HepG2 (cell line): ENCODE results near the gene ACKR3. TPM values are rescaled to one million over a fixed set of nuclear protein-coding genes. Genes with fewer than 3 reads are reported as not detected.

ENCODE experiments used
- ATAC-seq: fragments of 200-7000 bp; cut with Tn5 transposase; 3 replicates; pipeline ENCODE4 v1.9.1; 2020; ENCODE audit warnings: mild to moderate bottlenecking, moderate library complexity
- BruUV-seq: library from RNA; stranded (reverse); fragments of 400-500 nt; replicated peaks from 2 replicates; lab custom pipeline; 2021; lab: Mats Ljungman, UMichigan
- CTCF ChIA-PET: fragments of 300-600 bp; formaldehyde crosslinking; extraction: SDS; loops from one replicate; lab custom pipeline; 2021; ENCODE audit warnings: low total read pairs, inconsistent platforms, low intra/inter-chr PET ratio; lab: Yijun Ruan, JAX
- POLR2A ChIA-PET: fragments of 350-600 bp; sonication (Branson Sonifier 250); formaldehyde crosslinking; loops from one replicate; lab custom pipeline; 2020; ENCODE audit warnings: antibody characterized with exemption, inconsistent platforms; lab: Yijun Ruan, JAX
- DNase-seq: peaks from one replicate; pipeline ENCODE4 v3.0.0-alpha.2; 2015; ENCODE audit warnings: low spot score
- FAIRE-seq: peaks from 3 replicates; lab custom pipeline; 2011; peaks lifted over from hg19 to GRCh38; lab: Jason Lieb, UNC
- H2AFZ ChIP-seq: one replicate; pipeline ENCODE4 v1.6.1; 2011; ENCODE audit warnings: low read length, inconsistent platforms
- H3K27ac ChIP-seq: fragments of 300-600 bp; 3 replicates; pipeline ENCODE4 v1.8.0; 2011; ENCODE audit warnings: mixed run types, mild to moderate bottlenecking, mixed read lengths, low read length, inconsistent platforms; ENCODE audit not compliant: insufficient read depth; ENCODE audit errors: extremely low read length
- H3K27me3 ChIP-seq, 2 experiments: fragments of 200-600 bp in 1 of 2; 2 replicates in 1 of 2; 3 replicates in 1 of 2; pipeline versions ENCODE4 v1.6.0 to v1.8.0; 2011; ENCODE audit warnings: low read length in 2 of 2, mild to moderate bottlenecking in 2 of 2, moderate library complexity in 2 of 2, inconsistent platforms in 1 of 2; ENCODE audit not compliant: insufficient read depth in 2 of 2, control insufficient read depth in 1 of 2
- H3K36me3 ChIP-seq, 2 experiments: fragments of 200-600 bp in 1 of 2; replicated peaks in 1 of 2; 2 replicates in 1 of 2; 3 replicates in 1 of 2; pipeline versions ENCODE4 v1.5.1 to v1.8.0; 2011; ENCODE audit warnings: low read length in 2 of 2, inconsistent platforms in 1 of 2; ENCODE audit not compliant: insufficient read depth in 2 of 2, control insufficient read depth in 1 of 2
- H3K4me1 ChIP-seq: 2 replicates; pipeline ENCODE4 v1.5.1; 2012; ENCODE audit warnings: low read length, inconsistent platforms; ENCODE audit not compliant: insufficient read depth
- H3K4me2 ChIP-seq: 2 replicates; pipeline ENCODE4 v1.6.0; 2011; ENCODE audit warnings: low read depth, low read length, inconsistent platforms
- H3K4me3 ChIP-seq, 3 experiments: fragments of 200-600 bp in 1 of 3; sonication (generic), shearing (Covaris generic) in 1 of 3; replicated peaks in 1 of 3; 2 replicates each; pipeline ENCODE4 v1.5.1; 2011 to 2016; ENCODE audit warnings: low read length in 3 of 3, inconsistent platforms in 2 of 3, low read depth in 2 of 3, mild to moderate bottlenecking in 2 of 3, control low read depth in 1 of 3, mixed read lengths in 1 of 3; ENCODE audit not compliant: insufficient read depth in 1 of 3
- H3K79me2 ChIP-seq: one replicate; pipeline ENCODE4 v1.6.1; 2011; ENCODE audit warnings: low read length, inconsistent platforms; ENCODE audit not compliant: insufficient read depth
- H3K9ac ChIP-seq: 2 replicates; pipeline ENCODE4 v1.6.0; 2011; ENCODE audit warnings: mild to moderate bottlenecking, low read depth, low read length, inconsistent platforms; ENCODE audit not compliant: insufficient read depth
- H3K9me3 ChIP-seq: 2 replicates; pipeline ENCODE4 v1.5.1; 2012; ENCODE audit warnings: mild to moderate bottlenecking, low read length
- H4K20me1 ChIP-seq: 2 replicates; pipeline ENCODE4 v1.6.0; 2011; ENCODE audit warnings: inconsistent platforms, mild to moderate bottlenecking, low read length, moderate library complexity; ENCODE audit not compliant: insufficient read depth
- MAFF ChIP-seq: IDR thresholded peaks from 2 replicates; pipeline ENCODE4 v1.6.1; 2011; ENCODE audit warnings: low read depth, low read length, improper control_type of control experiment
- SMARCE1 ChIP-seq: fragments of 450-650 bp; IDR thresholded peaks from 2 replicates; pipeline ENCODE4 v1.6.1; 2017; ENCODE audit warnings: borderline replicate concordance
- SRY ChIP-seq: sonication (generic); formaldehyde crosslinking; IDR thresholded peaks from 2 replicates; pipeline ENCODE4 v1.8.0; 2022; ENCODE audit warnings: mild to moderate bottlenecking, missing genetic modification reagents
- ZFP36L2 ChIP-seq: sonication (generic); formaldehyde crosslinking; IDR thresholded peaks from 2 replicates; pipeline ENCODE4 v1.4.0; 2020; ENCODE audit warnings: missing genetic modification reagents
- ZNF282 ChIP-seq: fragments of 450-650 bp; IDR thresholded peaks from 2 replicates; pipeline ENCODE4 v1.6.1; 2018; ENCODE audit not compliant: partially characterized antibody
- ZNF713 ChIP-seq: sonication (generic); formaldehyde crosslinking; IDR thresholded peaks from 2 replicates; pipeline ENCODE4 v1.4.0; 2020; ENCODE audit warnings: mild to moderate bottlenecking, missing genetic modification reagents
- WGBS: methylation state at CpG from one replicate; pipeline ENCODE4 v1.1.6; 2017; ENCODE audit warnings: low lambda C conversion rate; 5-methylcytosine and 5-hydroxymethylcytosine counted together
- in situ Hi-C: cut with HindIII; loops from 2 replicates; pipeline ENCODE4 v1.10.0; 2017; ENCODE audit warnings: low pct_unique_long_range_greater_than_20kb; ENCODE audit not compliant: extremely low pct_ligation_motif_present
- intact Hi-C: fragments of 100-400 bp; cut with micrococcal nuclease; formaldehyde crosslinking; loops from one replicate; pipeline ENCODE4 v1.10.0; 2022; ENCODE audit not compliant: unreplicated experiment
- polyA plus RNA-seq, 8 experiments: library from polyadenylated mRNA; depleted of rRNA in 3 of 8; stranded (reverse) in 7 of 8; unstranded in 1 of 8; fragments of >200 nt; fragmentation: Illumina TruSeq in 4 of 8; extraction: Trizol in 4 of 8; gene quantifications; 2 replicates each; pipeline versions ENCODE4 v1.2.1 to v1.2.3, GENCODE V29; 2011 to 2016; ENCODE audit warnings: low read depth in 4 of 8, missing spikeins in 1 of 8, mixed read lengths in 1 of 8; ENCODE audit not compliant: insufficient read depth in 1 of 8
- total RNA-seq, 5 experiments: library from RNA; depleted of rRNA; stranded (reverse); fragments of >200 nt; fragmentation: Illumina TruSeq; extraction: Trizol; gene quantifications; 2 replicates each; pipeline ENCODE4 v1.2.3, GENCODE V29; 2016; ENCODE audit warnings: low read depth in 1 of 5
- TF ChIP-seq, protein P1 (sequence below): sonication (generic); formaldehyde crosslinking; IDR thresholded peaks from 2 replicates; pipeline ENCODE4 v1.5.0; 2020; ENCODE audit warnings: mild to moderate bottlenecking, missing genetic modification reagents, moderate library complexity
- TF ChIP-seq, protein P2 (sequence below): sonication (generic); formaldehyde crosslinking; IDR thresholded peaks from 2 replicates; pipeline ENCODE4 v1.4.0; 2020; ENCODE audit warnings: mild to moderate bottlenecking, missing genetic modification reagents, borderline replicate concordance
- TF ChIP-seq, protein P3 (sequence below): sonication (generic); formaldehyde crosslinking; IDR thresholded peaks from 2 replicates; pipeline ENCODE4 v1.5.0; 2020; ENCODE audit warnings: mild to moderate bottlenecking, missing genetic modification reagents
- TF ChIP-seq, protein P4 (sequence below): sonication (generic); formaldehyde crosslinking; IDR thresholded peaks from 2 replicates; pipeline ENCODE4 v1.8.1; 2023; ENCODE audit warnings: missing genetic modification reagents, inconsistent platforms, borderline replicate concordance

ACKR3 gene
- total and polyA plus RNA-seq, 2 of the 13 experiments (the other 11 are each of a cell fraction or from before 2014, with no cell fraction given), result not detected

DNA sequence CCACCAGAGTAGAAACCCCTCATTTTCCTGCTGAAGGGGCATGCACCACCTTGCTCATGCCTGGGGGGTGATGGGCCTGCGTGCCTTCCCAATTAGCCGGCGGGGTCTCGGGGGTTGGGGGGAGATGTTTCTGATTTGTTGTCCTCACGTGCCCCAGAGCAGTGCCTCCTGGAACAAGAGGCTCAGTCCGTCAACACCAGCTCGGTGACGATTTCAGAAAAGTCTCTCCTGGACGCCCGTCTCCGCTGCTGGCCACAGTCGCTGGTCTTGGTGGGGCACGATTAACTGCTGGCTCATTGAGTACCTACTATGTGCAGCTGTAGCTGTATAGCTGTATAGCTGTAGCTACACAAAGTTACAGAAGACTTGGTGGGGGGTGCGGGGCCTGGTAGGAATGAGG is 4.4 kb downstream of the ACKR3 start:
- no TSS peak for BruUV-seq
- H3K27ac ChIP-seq, result no peak overlapping the region
- POLR2A ChIA-PET, result no interaction called here
- peaks cover 12% of the 10 kb centered on the region for H3K4me1 ChIP-seq
- H2AFZ ChIP-seq, result no peak overlapping the region
- intact Hi-C loops, result no loop called here
- no peaks in the 10 kb centered on the region for H3K9me3 ChIP-seq
- ATAC-seq (no peak), FAIRE-seq (no peak), DNase-seq (no peak)
- no peaks in the 10 kb centered on the region for H4K20me1 ChIP-seq
- H3K36me3 ChIP-seq, result no peaks in the 10 kb centered on the region
- 55% methylated on average over 13 of the region's 14 CpGs for WGBS
- H3K27me3 ChIP-seq, result peaks cover 0 to 66% of the 10 kb centered on the region in 2 experiments
- in situ Hi-C loops, result no loop called here
- no peaks in the 10 kb centered on the region for H3K79me2 ChIP-seq
- H3K9ac ChIP-seq, result no peak overlapping the region
- no peak overlapping the region for H3K4me3 ChIP-seq
- TF ChIP-seq, protein P1, sequence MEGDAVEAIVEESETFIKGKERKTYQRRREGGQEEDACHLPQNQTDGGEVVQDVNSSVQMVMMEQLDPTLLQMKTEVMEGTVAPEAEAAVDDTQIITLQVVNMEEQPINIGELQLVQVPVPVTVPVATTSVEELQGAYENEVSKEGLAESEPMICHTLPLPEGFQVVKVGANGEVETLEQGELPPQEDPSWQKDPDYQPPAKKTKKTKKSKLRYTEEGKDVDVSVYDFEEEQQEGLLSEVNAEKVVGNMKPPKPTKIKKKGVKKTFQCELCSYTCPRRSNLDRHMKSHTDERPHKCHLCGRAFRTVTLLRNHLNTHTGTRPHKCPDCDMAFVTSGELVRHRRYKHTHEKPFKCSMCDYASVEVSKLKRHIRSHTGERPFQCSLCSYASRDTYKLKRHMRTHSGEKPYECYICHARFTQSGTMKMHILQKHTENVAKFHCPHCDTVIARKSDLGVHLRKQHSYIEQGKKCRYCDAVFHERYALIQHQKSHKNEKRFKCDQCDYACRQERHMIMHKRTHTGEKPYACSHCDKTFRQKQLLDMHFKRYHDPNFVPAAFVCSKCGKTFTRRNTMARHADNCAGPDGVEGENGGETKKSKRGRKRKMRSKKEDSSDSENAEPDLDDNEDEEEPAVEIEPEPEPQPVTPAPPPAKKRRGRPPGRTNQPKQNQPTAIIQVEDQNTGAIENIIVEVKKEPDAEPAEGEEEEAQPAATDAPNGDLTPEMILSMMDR (CRISPR knock-in tag), result no peak
- TF ChIP-seq ZNF282 (no peak), SRY (CRISPR knock-in tag) (no peak), MAFF (no peak), ZFP36L2 (CRISPR knock-in tag) (no peak), ZNF713 (CRISPR knock-in tag) (no peak), SMARCE1 (no peak)
- TF ChIP-seq, protein P2, sequence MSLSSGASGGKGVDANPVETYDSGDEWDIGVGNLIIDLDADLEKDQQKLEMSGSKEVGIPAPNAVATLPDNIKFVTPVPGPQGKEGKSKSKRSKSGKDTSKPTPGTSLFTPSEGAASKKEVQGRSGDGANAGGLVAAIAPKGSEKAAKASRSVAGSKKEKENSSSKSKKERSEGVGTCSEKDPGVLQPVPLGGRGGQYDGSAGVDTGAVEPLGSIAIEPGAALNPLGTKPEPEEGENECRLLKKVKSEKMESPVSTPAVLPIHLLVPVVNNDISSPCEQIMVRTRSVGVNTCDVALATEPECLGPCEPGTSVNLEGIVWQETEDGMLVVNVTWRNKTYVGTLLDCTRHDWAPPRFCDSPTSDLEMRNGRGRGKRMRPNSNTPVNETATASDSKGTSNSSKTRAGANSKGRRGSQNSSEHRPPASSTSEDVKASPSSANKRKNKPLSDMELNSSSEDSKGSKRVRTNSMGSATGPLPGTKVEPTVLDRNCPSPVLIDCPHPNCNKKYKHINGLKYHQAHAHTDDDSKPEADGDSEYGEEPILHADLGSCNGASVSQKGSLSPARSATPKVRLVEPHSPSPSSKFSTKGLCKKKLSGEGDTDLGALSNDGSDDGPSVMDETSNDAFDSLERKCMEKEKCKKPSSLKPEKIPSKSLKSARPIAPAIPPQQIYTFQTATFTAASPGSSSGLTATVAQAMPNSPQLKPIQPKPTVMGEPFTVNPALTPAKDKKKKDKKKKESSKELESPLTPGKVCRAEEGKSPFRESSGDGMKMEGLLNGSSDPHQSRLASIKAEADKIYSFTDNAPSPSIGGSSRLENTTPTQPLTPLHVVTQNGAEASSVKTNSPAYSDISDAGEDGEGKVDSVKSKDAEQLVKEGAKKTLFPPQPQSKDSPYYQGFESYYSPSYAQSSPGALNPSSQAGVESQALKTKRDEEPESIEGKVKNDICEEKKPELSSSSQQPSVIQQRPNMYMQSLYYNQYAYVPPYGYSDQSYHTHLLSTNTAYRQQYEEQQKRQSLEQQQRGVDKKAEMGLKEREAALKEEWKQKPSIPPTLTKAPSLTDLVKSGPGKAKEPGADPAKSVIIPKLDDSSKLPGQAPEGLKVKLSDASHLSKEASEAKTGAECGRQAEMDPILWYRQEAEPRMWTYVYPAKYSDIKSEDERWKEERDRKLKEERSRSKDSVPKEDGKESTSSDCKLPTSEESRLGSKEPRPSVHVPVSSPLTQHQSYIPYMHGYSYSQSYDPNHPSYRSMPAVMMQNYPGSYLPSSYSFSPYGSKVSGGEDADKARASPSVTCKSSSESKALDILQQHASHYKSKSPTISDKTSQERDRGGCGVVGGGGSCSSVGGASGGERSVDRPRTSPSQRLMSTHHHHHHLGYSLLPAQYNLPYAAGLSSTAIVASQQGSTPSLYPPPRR (CRISPR knock-in tag), result no peak
- TF ChIP-seq, protein P3, sequence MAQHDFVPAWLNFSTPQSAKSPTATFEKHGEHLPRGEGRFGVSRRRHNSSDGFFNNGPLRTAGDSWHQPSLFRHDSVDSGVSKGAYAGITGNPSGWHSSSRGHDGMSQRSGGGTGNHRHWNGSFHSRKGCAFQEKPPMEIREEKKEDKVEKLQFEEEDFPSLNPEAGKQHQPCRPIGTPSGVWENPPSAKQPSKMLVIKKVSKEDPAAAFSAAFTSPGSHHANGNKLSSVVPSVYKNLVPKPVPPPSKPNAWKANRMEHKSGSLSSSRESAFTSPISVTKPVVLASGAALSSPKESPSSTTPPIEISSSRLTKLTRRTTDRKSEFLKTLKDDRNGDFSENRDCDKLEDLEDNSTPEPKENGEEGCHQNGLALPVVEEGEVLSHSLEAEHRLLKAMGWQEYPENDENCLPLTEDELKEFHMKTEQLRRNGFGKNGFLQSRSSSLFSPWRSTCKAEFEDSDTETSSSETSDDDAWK (CRISPR knock-in tag), result no peak
- TF ChIP-seq, protein P4, sequence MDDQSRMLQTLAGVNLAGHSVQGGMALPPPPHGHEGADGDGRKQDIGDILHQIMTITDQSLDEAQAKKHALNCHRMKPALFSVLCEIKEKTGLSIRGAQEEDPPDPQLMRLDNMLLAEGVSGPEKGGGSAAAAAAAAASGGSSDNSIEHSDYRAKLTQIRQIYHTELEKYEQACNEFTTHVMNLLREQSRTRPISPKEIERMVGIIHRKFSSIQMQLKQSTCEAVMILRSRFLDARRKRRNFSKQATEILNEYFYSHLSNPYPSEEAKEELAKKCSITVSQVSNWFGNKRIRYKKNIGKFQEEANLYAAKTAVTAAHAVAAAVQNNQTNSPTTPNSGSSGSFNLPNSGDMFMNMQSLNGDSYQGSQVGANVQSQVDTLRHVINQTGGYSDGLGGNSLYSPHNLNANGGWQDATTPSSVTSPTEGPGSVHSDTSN (CRISPR knock-in tag), result no peak
- CTCF ChIA-PET, result no interaction called here
- H3K4me2 ChIP-seq, result no peak overlapping the region
